D341Med (cell line): ENCODE data around the gene RPS27A.
"Not testable (repeated sequence)": the region's sequence is repeated elsewhere in the genome, so short reads cannot be mapped to it uniquely, and the experiment has no call there.

Experiments
- DNase-seq: peaks from one replicate; pipeline ENCODE4 v3.0.0; 2012; ENCODE audit warnings: low spot score

Gene RPS27A

GRCh38 chr2:55239656-55240222, 7.3 kb downstream of the RPS27A start:
- no peak for DNase-seq

- DNase-seq, result not testable (repeated sequence)
These were observed 9.1 kb downstream of the RPS27A start for GRCh38 chr2:55241582-55241981.

GRCh38 chr2:55242617-55243016, 10.1 kb downstream of the RPS27A start:
- no peak for DNase-seq

GRCh38 chr2:55245411-55245810, 12.9 kb downstream of the RPS27A start:
- DNase-seq, result no peak

- no peak for DNase-seq
These were observed 14.5 kb downstream of the RPS27A start for GRCh38 chr2:55247025-55247424.

- no peak for DNase-seq
These were observed 20.3 kb downstream of the RPS27A start for GRCh38 chr2:55252832-55253231.

- DNase-seq, result not testable (repeated sequence)
These were observed 27.1 kb downstream of the RPS27A start for GRCh38 chr2:55259586-55259985.

- DNase-seq, result peak; percentile 22
These were observed 35.9 kb downstream of the RPS27A start for GRCh38 chr2:55268288-55268906.

GRCh38 chr2:55268907-55269644, 36.6 kb downstream of the RPS27A start, which contains the start of gene MTIF2:
TSS of gene MTIF2 (minus strand) at chr2:55269231. CDS start at chr2:55263858, 5,373 bp downstream.
- peak; percentile 88 for DNase-seq

GRCh38 chr2:55269645-55269990, 37.1 kb downstream of the RPS27A start:
- DNase-seq, result peak; percentile 23

GRCh38 chr2:55274346-55274745, 41.9 kb downstream of the RPS27A start:
- not testable (repeated sequence) for DNase-seq

- no peak for DNase-seq
These were observed 44.8 kb downstream of the RPS27A start for GRCh38 chr2:55277310-55277709.

GRCh38 chr2:55279214-55279835, 46.8 kb downstream of the RPS27A start:
- not testable (repeated sequence) for DNase-seq

- not testable (repeated sequence) for DNase-seq
These were observed 47.5 kb downstream of the RPS27A start for GRCh38 chr2:55279859-55280424.

- not testable (repeated sequence) for DNase-seq
These were observed 48.5 kb downstream of the RPS27A start for GRCh38 chr2:55280851-55281546.

- peak; percentile 77 for DNase-seq
These were observed 49.8 kb downstream of the RPS27A start for GRCh38 chr2:55282110-55282917.

GRCh38 chr2:55283083-55283482, 50.6 kb downstream of the RPS27A start:
- no peak for DNase-seq
